Thyroid gland (tissue), 4 donors: ENCODE measurements around the gene TCP1.

Experiments
- CTCF ChIP-seq, 6 experiments: fragments of 200-600 bp in 3 of 6; fragments of 450-650 bp in 3 of 6; sonication (generic) in 3 of 6; IDR thresholded peaks; one replicate each; pipeline ENCODE4 v1.5.1; 2016 to 2019; ENCODE audit warnings: antibody characterized with exemption in 6 of 6, mild to moderate bottlenecking in 2 of 6, inconsistent platforms in 1 of 6, moderate library complexity in 1 of 6
- POLR2A ChIP-seq, 2 donors: fragments of 450-650 bp; IDR thresholded peaks; one replicate each; pipeline ENCODE4 v1.6.1; 2017; ENCODE audit warnings: antibody characterized with exemption in 2 of 2, mild to moderate bottlenecking in 2 of 2, moderate library complexity in 1 of 2

DNA sequence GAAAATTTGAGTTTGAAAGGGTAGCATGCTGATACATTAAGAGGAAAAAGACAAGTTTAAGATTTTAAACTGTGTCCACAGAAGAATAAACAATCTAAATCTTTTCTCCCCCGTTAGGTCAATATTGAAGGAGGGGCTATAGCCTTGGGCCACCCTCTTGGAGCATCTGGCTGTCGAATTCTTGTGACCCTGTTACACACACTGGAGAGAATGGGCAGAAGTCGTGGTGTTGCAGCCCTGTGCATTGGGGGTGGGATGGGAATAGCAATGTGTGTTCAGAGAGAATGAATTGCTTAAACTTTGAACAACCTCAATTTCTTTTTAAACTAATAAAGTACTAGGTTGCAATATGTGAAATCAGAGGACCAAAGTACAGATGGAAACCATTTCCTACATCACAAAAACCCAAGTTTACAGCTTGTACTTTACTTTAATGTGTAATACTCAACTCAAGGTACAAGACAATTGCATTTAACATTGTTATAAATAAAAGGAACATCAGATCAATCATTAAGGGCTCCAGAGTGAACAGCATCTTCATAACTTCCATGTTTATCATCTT, 10.8 kb downstream of the TCP1 start:
- TF ChIP-seq CTCF (IDR thresholded peaks at IDR 0.05) (no peak), POLR2A (IDR thresholded peaks at IDR 0.05) (no peak)
